SW480 (cell line): ENCODE results near the gene ATXN7L3B.

Source experiments
- DNase-seq: peaks from one replicate; pipeline ENCODE4 v3.0.0-alpha.2; 2016; ENCODE audit warnings: low spot score

Gene ATXN7L3B

DNA sequence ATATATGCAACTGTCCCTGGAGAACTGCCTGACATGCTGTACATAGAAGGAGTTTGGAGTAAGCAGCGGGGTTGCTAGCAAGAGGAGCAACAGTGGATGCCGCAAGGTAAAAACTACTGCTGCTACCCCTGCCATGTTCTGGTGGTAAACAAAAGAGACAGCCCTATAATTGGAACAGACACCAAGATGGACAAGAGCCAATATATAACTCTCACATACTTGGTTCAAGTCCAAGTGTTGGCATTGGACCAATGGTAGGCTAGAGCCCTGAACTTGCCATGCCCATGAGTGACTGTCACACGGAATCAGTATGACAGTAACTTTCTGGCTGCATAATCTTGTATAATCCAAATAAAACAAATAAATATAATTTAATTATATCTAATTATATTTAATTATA lies 13.7 kb downstream of the ATXN7L3B start:
- no peak for DNase-seq

DNA sequence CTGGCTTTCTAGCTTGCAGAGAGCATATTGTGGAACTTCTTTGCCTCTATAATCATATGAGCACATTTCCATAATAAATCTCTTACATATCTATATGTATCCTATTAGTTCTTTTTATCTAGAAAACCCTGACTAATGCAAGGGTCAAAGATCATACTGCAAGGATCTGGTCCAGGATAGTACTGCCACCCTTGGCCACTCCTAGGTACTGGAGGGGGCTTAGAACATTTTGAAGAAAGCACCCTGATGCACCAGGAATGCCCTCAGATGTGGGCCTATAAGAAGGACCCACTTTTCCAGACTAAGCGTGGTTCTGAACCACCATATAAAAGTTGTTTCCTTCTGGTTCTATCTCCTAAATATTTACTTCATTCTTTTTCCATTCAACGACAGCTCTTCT lies 14.6 kb downstream of the ATXN7L3B start:
- DNase-seq: no peak

DNA sequence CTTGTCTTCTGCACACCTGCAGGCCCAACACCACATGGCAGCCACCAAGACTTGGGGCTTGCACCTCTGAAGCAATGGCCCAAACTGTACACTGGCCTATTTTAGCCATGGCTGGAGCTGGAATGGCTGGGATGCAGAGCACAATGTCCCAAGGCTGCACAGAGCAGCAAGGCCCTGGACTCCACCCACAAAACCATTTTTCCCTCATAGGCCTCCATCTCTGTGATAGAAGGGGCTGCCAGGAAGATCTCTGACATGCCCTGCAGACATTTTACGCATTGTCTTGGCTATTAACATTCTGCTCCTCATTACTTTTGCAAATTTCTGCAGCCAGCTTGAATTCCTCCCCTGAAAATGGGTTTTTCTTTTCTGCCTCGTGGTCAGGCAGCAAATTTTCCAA lies 22.1 kb downstream of the ATXN7L3B start:
- DNase-seq: no peak

DNA sequence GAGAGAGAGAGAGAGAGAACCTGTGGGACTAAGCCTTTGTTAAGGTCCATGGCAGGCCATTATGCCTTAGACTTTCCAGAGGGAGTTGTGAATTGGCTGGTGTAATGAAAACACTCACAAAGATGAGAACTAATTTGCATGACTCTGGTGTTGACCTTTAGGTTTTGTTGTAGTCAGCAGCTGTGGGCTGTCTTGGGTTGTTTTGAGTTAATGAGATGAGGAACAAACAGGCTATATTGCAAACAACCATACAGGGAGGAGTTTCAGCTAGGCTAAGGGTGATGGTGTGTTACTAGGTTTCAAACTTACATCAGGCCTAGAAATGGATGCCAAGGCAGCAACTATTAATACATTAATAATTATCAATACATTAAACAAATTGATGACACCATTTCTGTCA lies 26.3 kb downstream of the ATXN7L3B start:
- no peak for DNase-seq

DNA sequence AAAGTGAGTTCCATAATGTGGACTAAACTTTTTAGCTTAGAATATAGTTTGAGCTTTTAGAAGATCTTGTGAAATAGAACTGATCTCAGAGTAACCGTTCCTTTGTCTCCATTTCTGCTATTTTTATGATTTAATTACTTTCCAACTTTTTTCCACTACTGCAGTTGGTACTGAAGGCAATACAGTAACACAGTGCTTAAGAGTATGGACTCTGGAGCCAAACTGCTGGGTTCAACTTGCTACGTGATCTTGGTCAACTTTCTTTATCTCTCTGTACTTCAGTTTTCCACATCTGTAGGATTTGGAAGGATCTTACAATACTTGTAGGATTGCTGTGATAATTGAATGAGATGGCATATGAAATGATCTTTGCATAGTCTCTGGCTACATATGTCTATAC lies 40.9 kb downstream of the ATXN7L3B start:
- no peak for DNase-seq

DNA sequence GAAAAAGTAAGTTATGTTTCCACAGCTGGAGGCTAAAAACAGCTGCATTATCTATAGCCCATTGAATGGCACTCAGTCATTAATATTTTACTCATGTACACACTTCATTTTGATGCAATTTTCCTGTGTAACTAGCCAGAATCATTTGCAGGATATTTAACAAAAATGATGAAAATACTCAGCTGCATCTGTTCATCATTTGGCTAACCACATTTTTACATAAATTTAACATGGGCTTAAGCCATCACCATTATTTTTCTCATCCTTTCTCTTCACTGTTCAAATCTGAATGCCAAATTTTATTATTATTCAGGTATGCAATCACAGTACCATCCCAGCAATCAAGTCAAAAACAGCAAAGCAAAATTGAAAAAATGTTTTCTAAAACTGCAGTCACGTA lies 41.8 kb downstream of the ATXN7L3B start:
- no peak for DNase-seq

DNA sequence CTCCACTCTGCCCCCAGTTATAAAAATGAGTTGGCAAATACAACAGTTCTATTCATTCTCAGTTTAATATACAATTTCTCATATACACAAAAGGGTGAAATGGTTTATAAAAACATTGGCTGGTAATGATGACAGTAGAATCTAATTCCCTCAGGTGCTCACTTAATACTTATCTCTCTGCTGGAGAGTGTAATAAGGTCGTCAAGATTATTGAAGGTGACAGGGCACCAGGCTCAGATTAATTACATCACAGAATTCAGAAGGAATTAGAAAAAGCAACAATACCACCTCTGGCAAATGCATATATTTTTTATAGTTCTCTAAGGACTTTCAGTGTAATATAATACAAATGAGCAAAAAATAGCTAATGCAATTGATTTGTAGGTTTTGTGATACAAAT lies 42.3 kb downstream of the ATXN7L3B start:
- DNase-seq: no peak

DNA sequence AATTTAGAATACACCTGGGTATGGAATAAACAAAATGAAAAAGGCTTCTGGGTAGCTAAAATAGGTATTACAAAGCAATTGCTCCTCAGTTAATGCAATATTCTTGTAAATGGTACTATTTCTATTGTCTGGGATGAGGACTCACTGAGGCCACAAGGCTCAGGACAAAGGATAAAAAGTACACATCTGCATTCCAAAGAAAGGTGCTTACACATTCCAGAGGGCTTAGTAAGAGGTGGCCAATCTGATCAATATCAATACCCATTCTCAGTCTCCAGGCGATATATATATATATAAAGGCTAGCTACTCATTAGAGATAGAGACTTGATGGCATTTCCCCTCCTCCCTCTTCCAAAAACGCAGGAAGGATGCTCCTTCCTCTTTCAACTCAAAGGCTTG lies 43.8 kb downstream of the ATXN7L3B start:
- DNase-seq: no peak

DNA sequence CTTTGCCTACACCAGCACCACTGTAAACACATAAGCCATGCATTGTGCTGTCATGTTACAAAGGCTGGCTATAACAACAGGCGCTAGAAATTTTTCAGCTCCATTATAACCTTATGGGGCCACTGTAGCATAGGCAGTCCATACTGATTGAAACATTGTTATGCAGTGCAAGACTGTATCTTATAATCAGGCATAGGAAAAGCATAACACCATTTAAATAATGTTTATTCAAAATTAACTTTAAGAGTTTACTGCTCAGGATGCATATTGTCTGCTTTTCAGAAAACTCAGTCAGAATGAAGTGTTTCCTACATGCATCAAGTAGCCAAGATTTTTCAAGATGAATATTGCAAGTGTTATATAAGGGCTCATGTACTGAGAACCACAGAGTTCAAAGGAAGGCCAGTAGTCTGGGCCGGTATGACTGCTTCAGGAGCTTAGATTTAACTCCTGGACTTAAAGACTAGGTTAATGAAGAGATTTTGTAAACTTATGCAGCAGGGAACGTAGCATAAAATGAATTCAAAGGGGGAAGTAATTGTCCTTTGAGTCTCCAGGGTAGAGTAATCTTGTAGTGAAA lies 46.9 kb downstream of the ATXN7L3B start:
- no peak for DNase-seq

DNA sequence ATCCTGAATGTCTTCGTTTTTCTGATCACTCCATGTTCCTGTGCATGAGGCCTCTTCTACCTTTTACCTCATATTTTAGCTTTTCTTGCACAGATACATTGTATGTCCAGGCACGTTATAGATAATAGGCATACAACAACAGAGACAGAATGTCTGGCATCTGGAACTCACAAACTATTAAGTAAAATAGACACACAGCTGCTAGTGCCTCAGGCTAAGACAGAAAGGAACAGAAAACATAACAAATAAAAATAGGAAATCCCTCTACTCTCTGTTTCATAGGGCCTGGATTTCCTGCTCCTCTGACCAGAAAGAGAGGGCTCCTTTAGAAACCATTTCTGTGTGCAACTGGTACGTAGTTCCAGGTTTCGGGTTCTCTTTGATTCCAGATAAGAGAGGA lies 48.6 kb downstream of the ATXN7L3B start:
- DNase-seq: no peak
